ENCODE data around the gene SRP9.

The SRP9 gene

DNA sequence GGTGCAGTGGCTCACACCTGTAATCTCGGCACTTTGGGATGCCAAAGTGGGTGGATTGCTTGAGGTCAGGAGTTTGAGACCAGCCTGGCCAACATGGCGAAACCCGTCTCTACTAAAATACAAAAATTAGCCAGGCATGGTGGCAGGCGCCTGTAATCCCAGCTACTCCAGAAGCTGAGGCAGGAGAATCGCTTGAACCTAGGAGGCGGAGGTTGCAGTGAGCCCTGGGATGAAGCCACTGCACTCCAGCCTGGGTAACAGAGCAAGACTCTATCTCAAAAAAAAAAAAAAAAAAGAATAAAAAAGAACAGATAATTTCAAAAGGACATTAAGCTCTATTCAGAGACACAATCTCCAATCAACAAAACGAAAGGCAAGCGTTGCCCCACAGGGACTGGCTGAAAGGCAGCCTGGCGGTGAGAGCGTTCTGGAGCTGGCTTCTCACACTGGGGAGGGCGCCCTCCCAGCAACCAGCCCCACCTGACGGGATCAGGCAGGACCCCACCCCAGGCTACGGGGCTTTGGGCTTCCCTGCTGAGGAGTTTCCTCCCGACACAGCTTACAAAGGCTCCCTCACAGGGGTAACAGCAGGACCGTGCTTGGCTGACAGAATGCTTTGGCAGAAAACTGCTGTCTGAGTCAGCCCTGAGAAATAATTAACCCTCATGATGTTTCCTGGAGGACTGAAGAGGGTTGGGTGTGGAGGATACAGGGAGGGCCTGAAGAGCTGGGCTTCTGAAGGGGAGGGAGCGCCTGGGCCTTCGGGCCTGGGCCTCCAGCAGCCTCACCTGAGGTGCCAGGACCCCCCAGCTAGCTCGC, 31.1 kb upstream of the SRP9 start:
- Mint-ChIP-seq H3K27me3 (ENCODE audit: low read depth) (peaks cover 11% of the 10 kb centered on the region), H3K4me3 (peak overlapping the region; percentile 17 to 61 (median 20))

GRCh38 chr1:225747566-225747965, 30.1 kb upstream of the SRP9 start:
- peaks cover 61% of the 10 kb centered on the region for H3K4me1 Mint-ChIP-seq
- H3K4me3 Mint-ChIP-seq: peak overlapping the region in 1 of 3 experiments; percentile 32
- H3K9me3 Mint-ChIP-seq: no peaks in the 10 kb centered on the region
- no peaks in the 10 kb centered on the region for H3K36me3 Mint-ChIP-seq (ENCODE audit: low read depth)
- H3K27me3 Mint-ChIP-seq (ENCODE audit: low read depth): peaks cover 11% of the 10 kb centered on the region
- H3K27ac Mint-ChIP-seq: peak overlapping the region; percentile 52 to 89 (median 86)
- TF ChIP-seq, protein P1, sequence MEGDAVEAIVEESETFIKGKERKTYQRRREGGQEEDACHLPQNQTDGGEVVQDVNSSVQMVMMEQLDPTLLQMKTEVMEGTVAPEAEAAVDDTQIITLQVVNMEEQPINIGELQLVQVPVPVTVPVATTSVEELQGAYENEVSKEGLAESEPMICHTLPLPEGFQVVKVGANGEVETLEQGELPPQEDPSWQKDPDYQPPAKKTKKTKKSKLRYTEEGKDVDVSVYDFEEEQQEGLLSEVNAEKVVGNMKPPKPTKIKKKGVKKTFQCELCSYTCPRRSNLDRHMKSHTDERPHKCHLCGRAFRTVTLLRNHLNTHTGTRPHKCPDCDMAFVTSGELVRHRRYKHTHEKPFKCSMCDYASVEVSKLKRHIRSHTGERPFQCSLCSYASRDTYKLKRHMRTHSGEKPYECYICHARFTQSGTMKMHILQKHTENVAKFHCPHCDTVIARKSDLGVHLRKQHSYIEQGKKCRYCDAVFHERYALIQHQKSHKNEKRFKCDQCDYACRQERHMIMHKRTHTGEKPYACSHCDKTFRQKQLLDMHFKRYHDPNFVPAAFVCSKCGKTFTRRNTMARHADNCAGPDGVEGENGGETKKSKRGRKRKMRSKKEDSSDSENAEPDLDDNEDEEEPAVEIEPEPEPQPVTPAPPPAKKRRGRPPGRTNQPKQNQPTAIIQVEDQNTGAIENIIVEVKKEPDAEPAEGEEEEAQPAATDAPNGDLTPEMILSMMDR (IDR thresholded peaks at IDR 0.05; ENCODE audit: unreplicated experiment in 3 of 3): no peak

More for the DNA sequence above, 31.1 kb upstream of the SRP9 start:
- TF ChIP-seq, protein P1 (IDR thresholded peaks at IDR 0.05; ENCODE audit: unreplicated experiment in 3 of 3): peak in 1 of 3 experiments; percentile 12
- Mint-ChIP-seq H3K27ac (peak overlapping the region; percentile 88 to 96 (median 89)), H3K4me1 (peaks cover 53% of the 10 kb centered on the region), H3K9me3 (no peaks in the 10 kb centered on the region), H3K36me3 (ENCODE audit: low read depth) (no peaks in the 10 kb centered on the region)

GRCh38 chr1:225748529-225748928, 29.1 kb upstream of the SRP9 start:
- TF ChIP-seq, protein P1 (IDR thresholded peaks at IDR 0.05; ENCODE audit: unreplicated experiment in 3 of 3): no peak
- Mint-ChIP-seq H3K4me1 (peaks cover 61% of the 10 kb centered on the region), H3K4me3 (no peak overlapping the region), H3K27ac (peak overlapping the region in 2 of 3 experiments; percentile 63 to 86), H3K9me3 (no peaks in the 10 kb centered on the region), H3K27me3 (ENCODE audit: low read depth) (peaks cover 5% of the 10 kb centered on the region), H3K36me3 (ENCODE audit: low read depth) (no peaks in the 10 kb centered on the region)

DNA sequence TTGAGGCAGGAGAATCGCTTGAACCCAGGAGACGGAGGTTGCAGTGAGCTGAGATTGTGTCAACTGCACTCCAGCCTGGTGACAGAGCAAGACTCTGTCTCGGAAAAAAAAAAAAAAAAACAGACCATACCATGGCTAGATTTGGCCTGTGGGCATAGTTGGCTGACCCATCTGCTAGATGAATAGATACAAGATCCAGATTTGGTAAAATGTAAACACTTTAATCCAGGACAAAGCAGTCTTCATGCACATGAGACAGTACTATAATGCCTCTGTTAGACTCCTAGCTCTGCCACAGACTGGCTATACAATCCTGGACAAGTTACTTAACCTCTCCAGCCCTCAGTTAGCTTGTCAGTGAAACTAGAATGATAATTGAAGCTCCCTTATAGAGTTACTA, 27.9 kb upstream of the SRP9 start:
- Mint-ChIP-seq H3K9me3 (no peaks in the 10 kb centered on the region), H3K27me3 (ENCODE audit: low read depth) (peaks cover 5% of the 10 kb centered on the region), H3K4me1 (peaks cover 66% of the 10 kb centered on the region), H3K36me3 (ENCODE audit: low read depth) (no peaks in the 10 kb centered on the region), H3K4me3 (no peak overlapping the region), H3K27ac (peak overlapping the region in 2 of 3 experiments; percentile 59 to 90)
- TF ChIP-seq, protein P1 (IDR thresholded peaks at IDR 0.05; ENCODE audit: unreplicated experiment in 3 of 3): no peak

- no peaks in the 10 kb centered on the region for H3K36me3 Mint-ChIP-seq (ENCODE audit: low read depth)
- no peak overlapping the region for H3K4me3 Mint-ChIP-seq
- H3K9me3 Mint-ChIP-seq: no peaks in the 10 kb centered on the region
- peaks cover 5% of the 10 kb centered on the region for H3K27me3 Mint-ChIP-seq (ENCODE audit: low read depth)
- H3K4me1 Mint-ChIP-seq: peaks cover 64% of the 10 kb centered on the region
- peak overlapping the region in 2 of 3 experiments; percentile 59 to 90 for H3K27ac Mint-ChIP-seq
- TF ChIP-seq, protein P1 (IDR thresholded peaks at IDR 0.05; ENCODE audit: unreplicated experiment in 3 of 3): no peak
Observed at GRCh38 chr1:225750420-225750819, 27.2 kb upstream of the SRP9 start.

Measured in nephron (organoid).